A673 (cell line): ENCODE measurements around the gene ADAMTSL1. TPM values are rescaled to one million over a fixed set of nuclear protein-coding genes. Genes with fewer than 3 reads are reported as not detected.

ENCODE experiments used
- BruUV-seq: library from RNA; stranded (reverse); fragments of 400-500 nt; replicated peaks from 2 replicates; lab custom pipeline; 2021; lab: Mats Ljungman, UMichigan
- CTCF ChIA-PET: fragments of 300-600 bp; sonication (Branson Sonifier 250); formaldehyde crosslinking; loops from one replicate; lab custom pipeline; 2022; ENCODE audit warnings: antibody characterized with exemption; lab: Charles Lee
- POLR2A ChIA-PET: fragments of 300-600 bp; sonication (Branson Sonifier 250); formaldehyde crosslinking; loops from one replicate; lab custom pipeline; 2022; ENCODE audit warnings: antibody characterized with exemption; ENCODE audit not compliant: low non-redundant PET; lab: Charles Lee
- DNase-seq: peaks from one replicate; pipeline ENCODE4 v3.0.0-alpha.2; 2015; ENCODE audit warnings: low spot score
- H3K27ac ChIP-seq: fragments of 200-600 bp; sonication (generic); 2 replicates; pipeline ENCODE4 v1.5.1; 2016; ENCODE audit warnings: mixed run types, low read depth, mild to moderate bottlenecking, mixed read lengths, antibody characterized with exemption, low read length; ENCODE audit not compliant: poor library complexity, severe bottlenecking
- H3K27me3 ChIP-seq: fragments of 200-600 bp; sonication (generic); replicated peaks from 2 replicates; pipeline ENCODE4 v1.6.1; 2017; ENCODE audit warnings: mixed run types, low read depth, mild to moderate bottlenecking, mixed read lengths, antibody characterized with exemption, low read length; ENCODE audit not compliant: insufficient read depth, poor library complexity
- H3K36me3 ChIP-seq: fragments of 200-600 bp; sonication (generic); 2 replicates; pipeline ENCODE4 v1.6.1; 2016; ENCODE audit warnings: mixed run types, mild to moderate bottlenecking, mixed read lengths, antibody characterized with exemption, low read length; ENCODE audit not compliant: insufficient read depth, poor library complexity, severe bottlenecking
- H3K4me1 ChIP-seq: fragments of 200-600 bp; sonication (generic); 2 replicates; pipeline ENCODE4 v1.6.1; 2017; ENCODE audit warnings: mixed run types, mild to moderate bottlenecking, mixed read lengths, antibody characterized with exemption, low read length; ENCODE audit not compliant: insufficient read depth, poor library complexity, severe bottlenecking
- H3K4me3 ChIP-seq: fragments of 200-600 bp; sonication (generic); 2 replicates; pipeline ENCODE4 v1.5.1; 2016; ENCODE audit warnings: low read depth, mixed run types, mild to moderate bottlenecking, mixed read lengths, low read length; ENCODE audit not compliant: poor library complexity, severe bottlenecking
- H3K9me3 ChIP-seq: fragments of 200-600 bp; sonication (generic); 2 replicates; pipeline ENCODE4 v1.6.1; 2016; ENCODE audit warnings: mixed run types, low read depth, mild to moderate bottlenecking, mixed read lengths, antibody characterized with exemption, low read length; ENCODE audit not compliant: poor library complexity, severe bottlenecking
- EZH2 ChIP-seq: fragments of 200-600 bp; sonication (generic); IDR thresholded peaks from 2 replicates; pipeline ENCODE4 v1.6.1; 2017; ENCODE audit warnings: borderline replicate concordance, low read depth, mild to moderate bottlenecking, mixed read lengths, antibody characterized with exemption, low read length; ENCODE audit not compliant: poor library complexity, severe bottlenecking
- intact Hi-C: fragments of 100-400 bp; cut with micrococcal nuclease; formaldehyde crosslinking; loops from one replicate; pipeline ENCODE4 v1.10.0; 2022; ENCODE audit not compliant: unreplicated experiment
- total RNA-seq: library from RNA; stranded (reverse); gene quantifications from 2 replicates; pipeline ENCODE4 v1.2.3, GENCODE V29; 2021
- TF ChIP-seq, protein P1 (sequence below): fragments of 300-800, 200-600 bp; sonication (generic); conservative IDR thresholded peaks from 2 replicates; pipeline ENCODE4 v1.5.1; 2017; ENCODE audit warnings: low read depth, mild to moderate bottlenecking, antibody characterized with exemption, low read length, moderate library complexity, mixed read lengths

The ADAMTSL1 gene
- total RNA-seq, 1 experiment from 2014 or later = not detected

- POLR2A ChIA-PET = no interaction called here
- Histone ChIP-seq H3K27me3 (no peaks in the 10 kb centered on the region), H3K4me1 (no peaks in the 10 kb centered on the region), H3K4me3 (no peak overlapping the region), H3K27ac (no peak overlapping the region), H3K36me3 (no peaks in the 10 kb centered on the region), H3K9me3 (no peaks in the 10 kb centered on the region)
- TF ChIP-seq, protein P1, sequence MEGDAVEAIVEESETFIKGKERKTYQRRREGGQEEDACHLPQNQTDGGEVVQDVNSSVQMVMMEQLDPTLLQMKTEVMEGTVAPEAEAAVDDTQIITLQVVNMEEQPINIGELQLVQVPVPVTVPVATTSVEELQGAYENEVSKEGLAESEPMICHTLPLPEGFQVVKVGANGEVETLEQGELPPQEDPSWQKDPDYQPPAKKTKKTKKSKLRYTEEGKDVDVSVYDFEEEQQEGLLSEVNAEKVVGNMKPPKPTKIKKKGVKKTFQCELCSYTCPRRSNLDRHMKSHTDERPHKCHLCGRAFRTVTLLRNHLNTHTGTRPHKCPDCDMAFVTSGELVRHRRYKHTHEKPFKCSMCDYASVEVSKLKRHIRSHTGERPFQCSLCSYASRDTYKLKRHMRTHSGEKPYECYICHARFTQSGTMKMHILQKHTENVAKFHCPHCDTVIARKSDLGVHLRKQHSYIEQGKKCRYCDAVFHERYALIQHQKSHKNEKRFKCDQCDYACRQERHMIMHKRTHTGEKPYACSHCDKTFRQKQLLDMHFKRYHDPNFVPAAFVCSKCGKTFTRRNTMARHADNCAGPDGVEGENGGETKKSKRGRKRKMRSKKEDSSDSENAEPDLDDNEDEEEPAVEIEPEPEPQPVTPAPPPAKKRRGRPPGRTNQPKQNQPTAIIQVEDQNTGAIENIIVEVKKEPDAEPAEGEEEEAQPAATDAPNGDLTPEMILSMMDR = no peak
- no peak for TF ChIP-seq EZH2
- intact Hi-C loops = no loop called here
- CTCF ChIA-PET = no interaction called here
- no TSS peak for BruUV-seq
- no peak for DNase-seq
Observed at GRCh38 chr9:18668944-18669343, 195.0 kb downstream of the ADAMTSL1 start.

GRCh38 chr9:18672706-18673105 lies 198.8 kb downstream of the ADAMTSL1 start:
- H3K4me1 ChIP-seq = no peaks in the 10 kb centered on the region
- H3K36me3 ChIP-seq = no peaks in the 10 kb centered on the region
- H3K9me3 ChIP-seq = no peaks in the 10 kb centered on the region
- no peaks in the 10 kb centered on the region for H3K27me3 ChIP-seq
- TF ChIP-seq, protein P1 = no peak
- no peak for TF ChIP-seq EZH2
- intact Hi-C loops = no loop called here
- no TSS peak for BruUV-seq
- DNase-seq = no peak
- H3K4me3 ChIP-seq = no peak overlapping the region
- CTCF ChIA-PET = no interaction called here
- POLR2A ChIA-PET = no interaction called here
- no peak overlapping the region for H3K27ac ChIP-seq

DNA sequence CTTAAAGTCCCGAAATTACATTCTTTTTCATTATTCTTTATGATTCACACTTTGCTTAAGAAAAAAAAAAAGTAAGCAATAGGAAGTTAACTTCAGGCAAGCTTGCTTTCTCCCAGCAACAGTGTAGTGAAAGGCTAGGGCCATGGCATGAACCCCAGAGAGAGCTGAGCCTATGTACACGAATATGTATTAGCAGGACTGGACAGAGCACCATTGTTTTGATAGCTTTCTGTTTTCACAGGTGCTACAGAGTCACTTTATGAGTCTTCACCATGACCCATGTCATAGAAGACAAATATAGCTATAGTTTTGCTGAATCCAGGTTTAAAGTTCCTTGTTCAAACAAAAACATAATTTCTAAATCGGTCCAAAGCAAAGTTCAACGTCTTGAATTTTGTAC lies 199.2 kb downstream of the ADAMTSL1 start:
- ChIA-PET POLR2A (no interaction called here), CTCF (no interaction called here)
- Histone ChIP-seq H3K9me3 (no peaks in the 10 kb centered on the region), H3K27ac (no peak overlapping the region), H3K4me3 (no peak overlapping the region), H3K4me1 (no peaks in the 10 kb centered on the region), H3K27me3 (no peaks in the 10 kb centered on the region), H3K36me3 (no peaks in the 10 kb centered on the region)
- DNase-seq = no peak
- no peak for TF ChIP-seq EZH2
- TF ChIP-seq, protein P1 = no peak
- intact Hi-C loops = no loop called here
- BruUV-seq = no TSS peak
